K562 (cell line): ENCODE results near the gene C5orf24. TPM values are rescaled to one million over a fixed set of nuclear protein-coding genes. Genes with fewer than 3 reads are reported as not detected.

Experiments
- C11orf30 ChIP-seq: fragments of 450-650 bp; IDR thresholded peaks from 2 replicates; pipeline ENCODE4 v1.6.1; 2016; ENCODE audit warnings: low read depth, mild to moderate bottlenecking
- MAFF ChIP-seq: IDR thresholded peaks from 2 replicates; pipeline ENCODE4 v1.6.1; 2012; ENCODE audit warnings: low read length, improper control_type of control experiment
- PRPF4 ChIP-seq: fragments of 200-400 bp; formaldehyde crosslinking; IDR thresholded peaks from one replicate; pipeline ENCODE4 v1.6.1; 2017; ENCODE audit warnings: low read length, low read depth, mild to moderate bottlenecking; ENCODE audit not compliant: insufficient read depth, poor library complexity, severe bottlenecking
- RBM14 ChIP-seq: fragments of 200-400 bp; formaldehyde crosslinking; IDR thresholded peaks from 2 replicates; pipeline ENCODE4 v1.6.1; 2018; ENCODE audit warnings: low read depth, mild to moderate bottlenecking, low read length, moderate library complexity, borderline replicate concordance; ENCODE audit not compliant: insufficient read depth
- SFPQ ChIP-seq: fragments of 200-400 bp; formaldehyde crosslinking; IDR thresholded peaks from 2 replicates; pipeline ENCODE4 v1.6.1; 2017; ENCODE audit warnings: mild to moderate bottlenecking, low read depth, low read length, moderate library complexity
- THAP12 ChIP-seq: fragments of 250-450 bp; sonication (Bioruptor Pico); IDR thresholded peaks from 2 replicates; pipeline ENCODE4 v1.9.0; 2021; ENCODE audit warnings: mild to moderate bottlenecking, inconsistent platforms
- ZBTB11 ChIP-seq, 3 experiments: fragments of 200-800 bp in 1 of 3; fragments of 250-450 bp in 1 of 3; fragments of 450-650 bp in 1 of 3; sonication (Bioruptor Pico) in 1 of 3; sonication (Bioruptor generic) in 1 of 3; formaldehyde crosslinking in 1 of 3; IDR thresholded peaks; 2 replicates each; pipeline versions ENCODE4 v1.6.1 to v1.8.0; 2016 to 2022; ENCODE audit warnings: mild to moderate bottlenecking in 2 of 3, missing genetic modification characterization in 2 of 3, missing compliant biosample characterization in 1 of 3, moderate library complexity in 1 of 3
- ZNF263 ChIP-seq: sonication (generic); formaldehyde crosslinking; IDR thresholded peaks from 2 replicates; pipeline ENCODE4 v1.8.0; 2022; ENCODE audit warnings: mild to moderate bottlenecking, missing genetic modification reagents, borderline replicate concordance
- ZNF316 ChIP-seq: fragments of 450-650 bp; IDR thresholded peaks from 2 replicates; pipeline ENCODE4 v1.6.1; 2016
- ZNF551 ChIP-seq: fragments of 250-450 bp; sonication (Bioruptor Pico); IDR thresholded peaks from 2 replicates; pipeline ENCODE4 v1.5.0; 2021; ENCODE audit warnings: mild to moderate bottlenecking, moderate library complexity
- polyA plus RNA-seq, 8 experiments: library from polyadenylated mRNA; depleted of rRNA in 4 of 8; stranded (reverse) in 5 of 8; unstranded in 3 of 8; fragments of >200 nt; fragmentation: Nextera tagmentation in 2 of 8; fragmentation: Illumina TruSeq in 1 of 8; extraction: Ambion mirVana in 2 of 8; extraction: Trizol in 1 of 8; gene quantifications; 2 replicates each; pipeline versions ENCODE4 v1.2.1 to v1.2.3, GENCODE V29; 2011 to 2014; ENCODE audit warnings: inconsistent platforms in 1 of 8, missing spikeins in 1 of 8
- total RNA-seq, 7 experiments: library from RNA; depleted of rRNA in 6 of 7; stranded (reverse); fragments of >200 nt in 6 of 7; fragmentation: Illumina TruSeq in 2 of 7; extraction: Trizol in 2 of 7; gene quantifications; 2 replicates each; pipeline versions ENCODE4 v1.2.1 to v1.2.3, GENCODE V29; 2011 to 2021; ENCODE audit warnings: low replicate concordance in 1 of 7

C5orf24 gene
- total and polyA plus RNA-seq, 9 of the 15 experiments (the other 6 are each of a cell fraction or from before 2014, with no cell fraction given): 8.9 to 38.6 (median 28.4) TPM

GRCh38 chr5:134892926-134893325 lies 47.2 kb downstream of the C5orf24 start (continued):
- TF ChIP-seq ZBTB11 (CRISPR knock-in tag; IDR thresholded peaks at IDR 0.05): no peak
- no peak for TF ChIP-seq SFPQ
- no peak for TF ChIP-seq PRPF4
- no peak for TF ChIP-seq ZNF551 (CRISPR knock-in tag)
- TF ChIP-seq RBM14: no peak
- peak; percentile 98 for TF ChIP-seq ZNF316
- TF ChIP-seq C11orf30: peak; percentile 95
- TF ChIP-seq THAP12 (CRISPR knock-in tag): no peak
- peak; percentile 99 for TF ChIP-seq MAFF
- no peak for TF ChIP-seq ZNF263 (CRISPR knock-in tag)
- TF ChIP-seq, all 486 proteins: peak for 5
